Activated T-cell treated with anti-CD3 and anti-CD28 coated beads for 4 hours (primary cell): ENCODE measurements around the gene SPRN.
"Not testable (repeated sequence)": the region's sequence is repeated elsewhere in the genome, so short reads cannot be mapped to it uniquely, and the experiment has no call there.

ENCODE experiments used
- DNase-seq: peaks from one replicate; pipeline ENCODE4 v3.0.0-alpha.2; 2020

The SPRN gene

GRCh38 chr10:133456041-133456951, 31.9 kb upstream of the SPRN start:
- DNase-seq: no peak

- no peak for DNase-seq
These were observed 31.2 kb upstream of the SPRN start for GRCh38 chr10:133455611-133456031.

- no peak for DNase-seq
These were observed 30.8 kb upstream of the SPRN start for GRCh38 chr10:133455196-133455595.

GRCh38 chr10:133454204-133454893, 29.9 kb upstream of the SPRN start:
- no peak for DNase-seq

- DNase-seq: no peak
These were observed 29.2 kb upstream of the SPRN start, which contains the start of gene SCART1 for GRCh38 chr10:133453516-133454203. Gene SCART1, plus strand, starts transcription at chr10:133453945. Its CDS starts 53 bp downstream, at chr10:133453998.

DNA sequence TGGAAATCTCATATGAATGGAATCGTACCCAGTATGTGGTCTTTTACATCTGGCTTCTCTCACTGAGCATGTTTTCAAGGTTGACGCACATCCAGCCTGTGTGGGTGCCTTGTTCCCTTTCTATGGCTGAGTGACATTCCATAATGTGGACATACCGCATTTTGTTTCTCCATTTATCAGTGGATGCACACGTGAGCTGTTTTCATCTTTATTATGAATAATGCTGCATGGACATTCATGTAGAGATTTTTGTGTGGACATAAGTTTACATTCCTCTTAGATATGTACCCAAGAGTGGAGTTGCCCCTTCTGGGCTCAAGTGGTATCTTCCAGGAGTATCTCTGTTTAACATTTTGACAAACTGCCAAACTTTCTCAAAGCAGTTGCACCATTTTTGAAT, 28.0 kb upstream of the SPRN start:
- DNase-seq: no peak

DNA sequence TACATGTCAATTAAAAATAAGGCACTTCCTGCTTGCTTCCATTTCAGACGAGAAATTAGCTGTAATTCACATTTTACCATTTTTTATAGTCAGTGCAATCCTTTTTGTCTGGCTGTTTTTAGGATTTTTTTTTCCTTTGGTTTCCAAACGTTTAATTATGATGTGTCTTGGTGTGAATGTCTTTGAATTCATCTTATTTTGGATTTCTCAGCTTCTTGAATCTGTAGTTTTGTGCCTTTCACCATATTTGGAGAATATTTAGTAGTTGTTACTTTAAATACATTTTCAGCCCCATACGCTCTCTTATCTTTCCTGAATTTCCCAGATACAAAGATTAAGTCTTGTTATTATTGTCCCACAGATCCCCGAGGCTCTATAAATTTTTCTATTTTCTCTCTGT, 26.9 kb upstream of the SPRN start:
- no peak for DNase-seq

- no peak for DNase-seq
These were observed 23.7 kb upstream of the SPRN start for GRCh38 chr10:133448120-133448519.

DNA sequence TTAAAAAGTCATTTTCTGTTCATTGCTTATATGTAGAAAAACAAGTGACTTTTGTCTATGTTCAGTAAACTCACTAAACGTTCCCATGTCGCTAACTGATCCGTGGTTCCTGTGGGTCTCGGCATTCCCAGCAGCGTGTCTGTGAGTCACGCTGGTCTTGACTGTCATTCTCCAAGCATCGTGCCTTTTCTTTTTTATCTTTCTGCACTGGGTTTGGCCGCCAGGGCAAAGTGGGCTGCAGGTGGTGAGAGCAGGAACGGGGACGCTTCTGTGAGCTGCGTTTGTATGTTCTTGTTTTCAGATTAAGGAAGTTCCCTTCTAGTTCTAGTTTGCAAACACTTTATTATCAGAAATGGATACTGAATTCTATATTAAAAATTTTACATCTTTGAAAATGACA, 22.6 kb upstream of the SPRN start:
- no peak for DNase-seq

DNA sequence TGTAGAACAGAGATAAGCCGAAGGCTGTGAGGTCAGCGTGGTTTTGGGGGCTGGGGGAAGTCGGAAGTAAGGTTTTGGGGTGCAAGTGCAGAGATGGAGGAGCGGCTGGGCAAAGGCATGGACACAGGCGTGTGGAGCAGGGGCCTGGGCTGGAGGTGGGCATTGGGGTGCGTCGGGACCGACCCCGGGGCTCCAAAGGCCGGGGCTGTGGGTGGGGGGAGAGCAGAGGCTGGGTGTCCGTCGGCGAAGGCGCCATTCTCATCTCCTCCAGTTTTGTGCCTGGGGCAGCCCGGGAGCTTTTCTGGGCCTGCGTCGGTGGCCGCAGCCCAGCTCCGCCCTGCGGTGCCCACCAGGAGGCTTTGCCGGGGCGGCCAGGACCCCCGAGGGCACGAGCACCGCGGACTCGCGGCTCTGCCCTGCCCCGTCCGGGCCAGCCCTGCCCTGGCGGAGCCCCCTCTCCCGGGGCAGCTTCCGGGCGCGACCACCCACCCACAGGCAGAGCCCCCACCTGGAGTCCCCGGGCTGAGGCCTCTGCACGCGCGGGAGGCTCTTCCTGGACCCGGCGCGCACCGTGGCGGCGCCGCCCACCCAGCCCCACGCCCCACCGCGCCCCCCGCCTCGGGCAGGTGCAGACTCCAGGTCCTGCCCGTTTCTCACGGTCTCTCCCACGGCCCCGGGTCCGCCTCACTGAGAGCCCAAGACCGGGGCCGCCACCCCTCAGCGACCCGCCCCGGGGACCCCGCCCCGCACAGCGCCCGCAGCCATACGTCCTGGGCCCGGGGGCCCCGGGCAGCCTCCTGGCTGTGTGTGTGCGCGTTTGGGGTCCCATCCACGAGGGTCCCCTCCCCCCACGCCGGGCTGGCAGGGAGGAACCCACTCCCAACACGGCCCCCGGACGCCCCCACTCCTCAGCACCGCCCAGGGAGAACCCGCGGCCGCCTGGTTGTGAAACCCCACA, 21.6 kb upstream of the SPRN start:
- no peak for DNase-seq

- no peak for DNase-seq
These were observed 20.9 kb upstream of the SPRN start for GRCh38 chr10:133445268-133445732.

- no peak for DNase-seq
These were observed 20.2 kb upstream of the SPRN start for GRCh38 chr10:133444342-133445267.

DNA sequence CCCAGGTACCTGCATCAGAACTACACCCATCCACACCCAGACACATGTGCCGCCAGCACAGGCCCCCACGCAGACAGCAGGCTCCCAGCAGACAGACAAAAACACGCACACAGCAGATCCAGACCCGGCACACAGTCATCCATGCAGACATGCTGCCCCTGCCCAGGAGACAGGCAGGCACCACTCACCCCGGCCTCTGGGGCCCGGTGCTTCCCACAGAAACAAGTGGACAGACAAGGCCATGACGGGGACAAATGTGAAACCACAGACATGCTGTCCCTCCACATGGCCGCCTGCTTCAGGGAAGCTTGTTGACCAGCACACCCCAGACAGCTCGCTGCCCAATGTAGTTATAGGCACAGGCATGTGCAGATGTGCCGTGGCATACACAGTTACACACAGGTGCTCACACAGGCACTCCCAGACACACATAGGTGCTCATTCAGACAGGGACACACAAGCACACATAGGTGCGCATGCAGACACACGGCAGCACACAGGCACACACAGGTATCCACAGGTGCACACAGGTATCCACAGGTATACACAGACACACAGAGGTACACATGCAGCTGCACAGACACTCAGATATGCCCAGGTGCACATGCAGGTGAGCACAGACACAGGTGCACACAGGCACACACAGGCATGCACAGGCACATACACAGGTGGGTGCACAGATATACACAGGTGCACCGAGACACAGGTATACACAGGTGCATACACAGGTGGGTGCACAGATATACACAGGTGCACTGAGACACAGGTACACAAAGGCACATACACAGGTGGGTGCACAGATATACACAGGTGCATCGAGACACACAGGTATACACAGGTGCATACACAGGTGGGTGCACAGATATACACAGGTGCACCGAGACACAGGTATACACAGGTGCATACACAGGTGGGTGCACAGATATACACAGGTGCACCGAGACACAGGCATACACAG, 18.8 kb upstream of the SPRN start:
- DNase-seq: no peak

DNA sequence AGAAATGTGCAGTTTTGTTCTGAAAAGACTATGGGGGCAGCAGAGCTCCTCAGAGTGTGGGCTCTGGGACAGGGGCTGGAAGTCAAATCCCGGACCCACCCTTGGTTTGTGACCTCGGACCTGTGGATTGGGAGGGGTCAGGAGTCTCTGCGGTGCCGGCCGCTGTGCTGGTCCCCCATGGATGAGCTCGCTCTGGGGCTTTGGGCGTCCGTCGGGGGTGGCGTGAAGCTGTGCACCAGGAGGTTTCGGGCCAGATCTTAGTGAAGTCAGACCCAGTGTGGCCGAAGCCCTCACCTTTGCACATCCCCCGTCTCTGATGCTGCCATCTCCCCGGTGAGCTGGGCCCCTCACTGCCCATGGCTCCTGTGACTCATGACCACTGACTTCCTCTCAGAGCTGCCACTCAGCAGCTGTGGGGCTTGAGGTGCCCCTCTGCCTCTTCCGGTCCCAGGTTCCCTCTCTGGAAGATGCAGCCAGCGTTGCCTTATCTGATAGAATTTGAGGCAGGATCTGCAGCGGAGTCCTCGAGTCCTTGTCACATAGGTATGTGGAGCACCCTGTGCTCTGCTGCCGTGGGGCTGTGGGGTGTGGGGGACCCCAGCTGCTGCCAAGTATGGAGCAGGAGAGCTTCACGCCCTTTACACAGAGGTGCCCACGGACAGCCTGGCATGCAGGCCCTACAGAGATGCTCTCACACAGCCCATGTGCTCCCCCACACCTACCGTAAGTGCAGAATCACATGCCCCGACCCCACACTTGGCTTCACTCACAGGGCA, 18.0 kb upstream of the SPRN start:
- DNase-seq: no peak

DNA sequence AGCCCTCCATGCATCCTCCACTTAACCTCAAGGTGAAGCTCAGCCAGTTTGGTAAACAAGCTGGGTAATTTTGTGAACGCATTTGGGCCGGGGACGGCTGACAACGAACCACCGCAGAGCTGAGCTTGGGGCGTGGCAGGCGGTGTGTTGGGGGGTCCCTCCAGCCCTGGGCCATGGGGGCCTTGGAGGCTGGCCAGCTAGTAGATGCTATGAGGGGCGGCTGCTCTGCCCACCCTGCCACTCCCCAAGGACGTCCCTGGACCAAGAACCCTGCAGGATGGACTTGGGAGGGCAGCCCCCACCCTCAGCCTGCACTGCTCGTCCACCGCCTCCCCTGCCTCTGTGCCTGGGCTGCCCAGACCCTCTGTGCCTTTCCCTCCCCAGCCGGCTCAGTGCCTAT, 17.4 kb upstream of the SPRN start:
- DNase-seq: no peak

- not testable (repeated sequence) for DNase-seq
These were observed 16.9 kb upstream of the SPRN start for GRCh38 chr10:133441356-133441755.

DNA sequence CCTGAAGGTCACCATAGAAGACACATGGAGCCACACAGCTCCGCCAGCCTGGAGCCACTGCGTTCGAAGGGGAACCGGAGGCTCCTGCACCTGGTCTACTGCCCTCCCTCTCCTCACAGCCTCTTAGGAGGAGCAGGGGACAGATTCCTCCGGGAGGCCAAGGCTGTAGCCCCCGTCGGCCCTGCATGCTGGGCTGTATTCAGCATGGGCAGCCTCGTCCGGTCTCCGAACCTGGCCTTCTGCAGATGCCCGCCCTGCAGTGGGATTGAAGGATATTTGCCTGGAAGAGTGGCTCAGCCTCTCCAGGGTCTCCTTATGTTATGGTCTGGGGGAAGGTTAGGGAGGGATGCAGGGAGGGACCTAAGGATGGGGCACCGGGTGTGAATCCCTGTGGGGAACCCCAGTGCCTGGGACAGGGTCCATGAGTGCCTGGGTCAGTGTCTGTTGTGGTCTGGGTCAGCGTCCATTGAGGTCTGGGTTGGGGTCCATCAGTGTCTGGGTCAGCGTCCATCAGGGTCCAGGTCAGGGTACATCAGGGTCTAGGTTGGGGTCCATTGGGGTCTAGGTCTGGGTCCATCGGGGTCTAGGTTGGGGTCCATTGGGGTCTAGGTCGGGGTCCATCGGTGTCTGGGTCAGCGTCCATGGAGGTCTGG, 16.3 kb upstream of the SPRN start:
- DNase-seq: no peak
